HG03469 (cell line): ENCODE data around the gene MAD1L1.

Experiments used
- ATAC-seq: cut with Tn5 transposase; IDR thresholded peaks from one replicate; pipeline ENCODE4 v1.9.1; 2021; ENCODE audit warnings: mild to moderate bottlenecking, moderate library complexity, moderate number of reproducible peaks; ENCODE audit not compliant: unreplicated experiment

MAD1L1 gene

GRCh38 chr7:2202361-2202761 is 30.4 kb downstream of the MAD1L1 start:
- ATAC-seq = no peak

GRCh38 chr7:2201686-2202360 is 30.9 kb downstream of the MAD1L1 start:
- ATAC-seq = no peak

GRCh38 chr7:2201128-2201527 is 31.6 kb downstream of the MAD1L1 start:
- ATAC-seq = no peak

- no peak for ATAC-seq
Observed at GRCh38 chr7:2200584-2200980, 32.2 kb downstream of the MAD1L1 start.

- ATAC-seq = no peak
Observed at GRCh38 chr7:2199956-2200583, 32.7 kb downstream of the MAD1L1 start.

GRCh38 chr7:2199528-2199927 is 33.2 kb downstream of the MAD1L1 start:
- no peak for ATAC-seq

GRCh38 chr7:2198760-2199159 is 34.0 kb downstream of the MAD1L1 start:
- ATAC-seq = no peak

GRCh38 chr7:2198206-2198605 is 34.5 kb downstream of the MAD1L1 start:
- ATAC-seq = no peak

- ATAC-seq = no peak
Observed at GRCh38 chr7:2197436-2198155, 35.1 kb downstream of the MAD1L1 start.

- ATAC-seq = no peak
Observed at GRCh38 chr7:2196381-2197378, 36.1 kb downstream of the MAD1L1 start.

GRCh38 chr7:2195400-2196246 is 37.1 kb downstream of the MAD1L1 start:
- ATAC-seq = no peak

GRCh38 chr7:2193575-2194305 is 39.0 kb downstream of the MAD1L1 start:
- ATAC-seq = no peak

- ATAC-seq = no peak
Observed at GRCh38 chr7:2192831-2193534, 39.8 kb downstream of the MAD1L1 start.

GRCh38 chr7:2191016-2191415 is 41.7 kb downstream of the MAD1L1 start:
- no peak for ATAC-seq

GRCh38 chr7:2190531-2190930 is 42.2 kb downstream of the MAD1L1 start:
- ATAC-seq = no peak

- no peak for ATAC-seq
Observed at GRCh38 chr7:2186166-2186565, 46.6 kb downstream of the MAD1L1 start.

GRCh38 chr7:2185715-2186114 is 47.0 kb downstream of the MAD1L1 start:
- no peak for ATAC-seq

- ATAC-seq = no peak
Observed at GRCh38 chr7:2182461-2182860, 50.3 kb downstream of the MAD1L1 start.
